ENCODE results near the gene LRCH3.
"Not testable (repeated sequence)": the region's sequence is repeated elsewhere in the genome, so short reads cannot be mapped to it uniquely, and the experiment has no call there.

Gene LRCH3

DNA sequence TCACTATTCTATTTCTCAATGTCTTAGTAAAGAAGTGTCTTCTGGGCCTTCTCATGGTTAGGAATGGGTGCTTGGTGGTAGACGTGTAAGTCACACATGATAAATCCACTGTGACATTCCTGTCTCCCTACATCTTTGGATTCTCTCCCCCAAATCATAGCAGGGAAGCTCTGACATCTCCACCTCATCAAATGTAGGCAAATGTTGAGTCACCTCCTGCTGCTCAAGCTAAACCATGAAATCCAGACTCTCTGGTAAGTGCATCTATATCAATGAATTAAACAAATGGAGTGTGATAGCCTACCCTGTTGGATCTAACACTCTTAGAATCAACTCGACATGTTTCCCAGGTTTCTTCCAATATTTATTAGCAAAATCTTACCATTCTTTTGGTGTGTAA, 116.1 kb downstream of the LRCH3 start:
- in situ Hi-C loops (cut with MboI; ENCODE audit: low sequenced_read_pairs, unreplicated experiment): no loop called here
- TF ChIP-seq, protein P1, sequence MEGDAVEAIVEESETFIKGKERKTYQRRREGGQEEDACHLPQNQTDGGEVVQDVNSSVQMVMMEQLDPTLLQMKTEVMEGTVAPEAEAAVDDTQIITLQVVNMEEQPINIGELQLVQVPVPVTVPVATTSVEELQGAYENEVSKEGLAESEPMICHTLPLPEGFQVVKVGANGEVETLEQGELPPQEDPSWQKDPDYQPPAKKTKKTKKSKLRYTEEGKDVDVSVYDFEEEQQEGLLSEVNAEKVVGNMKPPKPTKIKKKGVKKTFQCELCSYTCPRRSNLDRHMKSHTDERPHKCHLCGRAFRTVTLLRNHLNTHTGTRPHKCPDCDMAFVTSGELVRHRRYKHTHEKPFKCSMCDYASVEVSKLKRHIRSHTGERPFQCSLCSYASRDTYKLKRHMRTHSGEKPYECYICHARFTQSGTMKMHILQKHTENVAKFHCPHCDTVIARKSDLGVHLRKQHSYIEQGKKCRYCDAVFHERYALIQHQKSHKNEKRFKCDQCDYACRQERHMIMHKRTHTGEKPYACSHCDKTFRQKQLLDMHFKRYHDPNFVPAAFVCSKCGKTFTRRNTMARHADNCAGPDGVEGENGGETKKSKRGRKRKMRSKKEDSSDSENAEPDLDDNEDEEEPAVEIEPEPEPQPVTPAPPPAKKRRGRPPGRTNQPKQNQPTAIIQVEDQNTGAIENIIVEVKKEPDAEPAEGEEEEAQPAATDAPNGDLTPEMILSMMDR (IDR thresholded peaks at IDR 0.05; ENCODE audit: borderline replicate concordance, control extremely low read depth, extremely low read depth, insufficient read depth, missing control alignments): no peak
- DNase-seq (ENCODE audit: low spot score): no peak

DNA sequence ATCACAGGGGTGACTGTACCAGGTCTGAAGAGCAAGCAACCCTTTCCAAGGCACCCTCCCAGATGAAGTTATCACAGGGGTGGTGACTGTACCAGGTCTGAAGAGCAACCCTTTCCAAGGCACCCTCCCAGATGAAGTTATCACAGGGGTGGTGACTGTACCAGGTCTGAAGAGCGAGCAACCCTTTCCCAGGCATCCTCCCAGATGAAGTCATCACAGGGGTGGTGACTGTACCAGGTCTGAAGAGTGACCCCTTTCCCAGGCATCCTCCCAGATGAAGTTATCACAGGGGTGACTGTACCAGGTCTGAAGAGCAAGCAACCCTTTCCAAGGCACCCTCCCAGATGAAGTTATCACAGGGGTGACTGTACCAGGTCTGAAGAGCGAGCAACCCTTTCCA, 117.5 kb downstream of the LRCH3 start:
- in situ Hi-C loops (cut with MboI; ENCODE audit: low sequenced_read_pairs, unreplicated experiment); DNase-seq (ENCODE audit: low spot score): not testable (repeated sequence)

DNA sequence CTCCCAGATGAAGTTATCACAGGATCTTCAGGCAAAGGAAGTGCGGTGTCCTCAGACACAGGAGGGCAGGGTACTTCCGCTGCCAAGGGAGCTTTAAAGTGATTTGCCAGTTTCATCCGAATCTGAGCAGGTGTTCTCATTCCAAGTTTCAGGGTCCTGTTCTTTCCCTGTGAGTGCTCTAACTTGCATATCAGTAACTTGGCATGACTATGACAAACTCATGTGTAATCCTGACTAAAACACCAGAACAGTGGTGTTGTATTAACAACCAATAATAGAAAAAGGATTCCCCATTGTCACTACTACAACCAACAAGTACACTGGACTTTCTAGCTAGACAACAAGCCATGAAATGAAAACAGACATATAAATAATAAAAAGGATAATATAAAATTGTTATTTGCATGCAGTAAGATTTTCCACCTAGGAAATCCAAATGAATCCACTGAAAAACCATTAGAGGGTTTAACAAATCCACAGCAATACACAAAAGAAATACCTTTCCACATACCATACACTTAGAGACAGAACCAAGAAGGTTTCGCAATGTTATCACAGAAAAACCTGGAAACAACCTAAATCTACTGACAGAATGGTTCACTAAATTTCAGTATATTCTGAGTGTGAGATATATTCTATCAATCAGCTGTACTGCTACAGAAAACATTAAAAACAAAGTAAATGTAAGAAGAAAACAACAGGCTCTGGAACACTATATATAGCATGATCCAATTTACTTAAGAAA, 118.1 kb downstream of the LRCH3 start:
- TF ChIP-seq, protein P1 (IDR thresholded peaks at IDR 0.05; ENCODE audit: borderline replicate concordance, control extremely low read depth, extremely low read depth, insufficient read depth, missing control alignments): no peak
- in situ Hi-C loops (cut with MboI; ENCODE audit: low sequenced_read_pairs, unreplicated experiment): no loop called here
- DNase-seq (ENCODE audit: low spot score): no peak

DNA sequence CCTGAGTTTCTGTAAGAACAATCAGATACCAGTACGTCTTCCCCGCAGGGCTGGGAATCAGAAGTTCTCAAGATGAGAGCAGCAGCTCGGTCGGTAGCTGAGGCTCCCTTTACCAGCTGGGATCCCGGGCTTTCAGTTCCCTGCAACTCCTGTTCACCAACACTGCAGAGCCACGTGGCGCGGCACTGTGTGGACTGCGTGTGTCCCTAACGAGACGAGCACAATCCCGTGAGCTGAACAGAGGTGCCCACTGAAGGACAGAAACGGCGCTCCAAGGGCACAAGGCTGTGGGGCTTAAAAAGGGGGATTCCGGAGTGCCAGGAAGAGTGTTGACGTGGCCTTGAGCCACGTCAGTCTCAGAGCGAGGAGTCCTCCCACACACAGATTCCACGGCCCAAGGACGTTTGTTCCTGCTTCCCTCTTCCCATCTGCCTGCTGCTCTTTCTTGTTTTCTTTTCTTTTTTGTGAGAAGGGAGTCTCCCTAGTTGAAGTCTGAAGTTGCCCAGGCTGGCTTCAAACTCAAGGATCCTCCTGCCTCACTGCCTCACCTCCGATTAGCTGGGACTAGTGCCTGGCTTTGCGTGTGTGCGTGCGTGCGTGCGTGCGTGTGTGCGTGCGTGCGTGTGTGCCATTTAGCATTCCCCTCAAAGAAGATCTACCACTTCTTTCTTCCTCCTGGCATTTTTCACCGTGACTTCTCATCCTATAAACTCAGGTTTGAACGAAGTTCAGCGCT, 121.9 kb downstream of the LRCH3 start:
- TF ChIP-seq, protein P1 (IDR thresholded peaks at IDR 0.05; ENCODE audit: borderline replicate concordance, control extremely low read depth, extremely low read depth, insufficient read depth, missing control alignments): no peak
- in situ Hi-C loops (cut with MboI; ENCODE audit: low sequenced_read_pairs, unreplicated experiment): no loop called here
- DNase-seq (ENCODE audit: low spot score): no peak

DNA sequence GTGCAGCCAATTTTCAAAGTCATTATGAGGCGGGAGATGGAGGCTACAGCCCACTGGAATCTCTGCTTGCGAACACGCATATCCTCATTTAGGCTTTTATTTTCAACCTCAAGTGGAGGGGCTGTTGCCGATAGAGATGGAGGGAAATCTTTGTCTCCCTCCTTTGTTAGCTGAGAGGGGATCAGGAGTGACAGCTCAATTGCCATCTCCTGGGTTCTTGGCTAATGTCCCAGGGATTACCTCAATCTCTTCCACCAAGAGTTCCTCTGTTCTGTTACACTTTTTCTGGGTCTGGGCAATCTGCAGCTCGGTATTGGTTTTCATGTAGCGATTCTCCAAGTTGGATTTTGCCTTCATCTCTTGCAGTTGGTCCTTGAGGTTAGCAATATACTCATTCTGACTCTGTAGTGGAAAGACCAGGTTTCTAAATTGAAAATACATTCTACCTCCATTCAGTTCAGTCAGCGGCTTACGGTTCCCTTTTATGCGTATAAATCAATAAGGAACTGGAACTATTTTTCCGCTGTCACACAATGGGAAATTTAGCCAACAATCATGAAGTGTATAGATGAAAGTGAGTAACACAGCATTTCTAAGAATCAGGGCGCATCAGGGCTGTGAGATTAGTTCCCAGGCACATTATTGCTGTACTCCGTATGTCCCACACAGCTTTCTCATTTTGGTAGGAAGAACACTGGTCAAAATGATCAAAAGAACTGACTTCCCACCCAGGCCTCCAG, 122.8 kb downstream of the LRCH3 start:
- no peak for DNase-seq (ENCODE audit: low spot score)
- in situ Hi-C loops (cut with MboI; ENCODE audit: low sequenced_read_pairs, unreplicated experiment): no loop called here
- TF ChIP-seq, protein P1 (IDR thresholded peaks at IDR 0.05; ENCODE audit: borderline replicate concordance, control extremely low read depth, extremely low read depth, insufficient read depth, missing control alignments): no peak

DNA sequence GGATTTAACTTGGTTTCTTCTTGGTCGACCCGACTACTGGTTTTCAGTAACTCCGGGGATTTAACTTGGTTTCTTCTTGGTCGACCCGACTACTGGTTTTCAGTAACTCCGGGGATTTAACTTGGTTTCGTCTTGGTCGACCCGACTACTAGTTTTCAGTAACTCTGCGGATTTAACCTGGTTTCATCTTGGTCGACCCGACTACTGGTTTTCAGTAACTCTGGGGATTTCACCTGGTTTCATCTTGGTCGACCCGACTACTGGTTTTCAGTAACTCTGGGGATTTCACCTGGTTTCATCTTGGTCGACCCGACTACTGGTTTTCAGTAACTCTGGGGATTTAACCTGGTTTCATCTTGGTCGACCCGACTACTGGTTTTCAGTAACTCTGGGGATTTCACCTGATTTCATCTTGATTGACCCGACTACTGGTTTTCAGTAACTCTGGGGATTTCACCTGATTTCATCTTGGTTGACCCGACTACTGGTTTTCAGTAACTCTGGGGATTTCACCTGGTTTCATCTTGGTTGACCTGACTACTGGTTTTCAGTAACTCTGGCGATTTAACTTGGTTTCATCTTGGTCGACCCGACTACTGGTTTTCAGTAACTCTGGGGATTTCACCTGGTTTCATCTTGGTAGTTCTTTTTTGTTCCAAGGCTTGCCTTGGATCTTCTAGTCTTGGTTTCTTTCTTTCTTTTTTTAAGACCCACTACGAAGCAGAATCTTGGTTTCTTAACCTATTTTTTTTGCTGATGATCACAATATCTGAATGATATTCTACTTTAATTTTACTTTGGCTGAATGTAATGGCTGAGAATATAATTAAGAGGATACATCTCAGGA, 130.6 kb downstream of the LRCH3 start:
- in situ Hi-C loops (cut with MboI; ENCODE audit: low sequenced_read_pairs, unreplicated experiment); DNase-seq (ENCODE audit: low spot score): not testable (repeated sequence)

DNA sequence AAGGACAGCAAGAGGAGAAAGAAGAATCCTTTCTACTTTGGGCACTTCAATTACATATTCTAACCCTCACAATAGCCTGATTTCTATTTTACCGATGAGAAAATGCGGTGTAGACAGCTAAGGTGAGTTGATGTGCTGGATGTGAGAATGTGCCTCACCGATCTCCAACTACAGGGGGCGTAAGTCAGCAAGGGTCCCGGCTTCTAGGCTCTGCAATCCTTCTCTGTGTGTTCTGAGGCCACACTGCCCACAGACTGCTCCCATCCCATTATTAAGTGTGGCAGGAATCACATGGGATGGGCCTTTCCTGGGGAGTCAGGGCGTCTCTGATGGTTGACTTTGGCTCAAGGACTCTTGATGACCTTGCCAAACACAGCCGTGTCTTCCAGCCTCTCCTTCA, 135.4 kb downstream of the LRCH3 start:
- no peak for DNase-seq (ENCODE audit: low spot score)
- TF ChIP-seq, protein P1 (IDR thresholded peaks at IDR 0.05; ENCODE audit: borderline replicate concordance, control extremely low read depth, extremely low read depth, insufficient read depth, missing control alignments): no peak

DNA sequence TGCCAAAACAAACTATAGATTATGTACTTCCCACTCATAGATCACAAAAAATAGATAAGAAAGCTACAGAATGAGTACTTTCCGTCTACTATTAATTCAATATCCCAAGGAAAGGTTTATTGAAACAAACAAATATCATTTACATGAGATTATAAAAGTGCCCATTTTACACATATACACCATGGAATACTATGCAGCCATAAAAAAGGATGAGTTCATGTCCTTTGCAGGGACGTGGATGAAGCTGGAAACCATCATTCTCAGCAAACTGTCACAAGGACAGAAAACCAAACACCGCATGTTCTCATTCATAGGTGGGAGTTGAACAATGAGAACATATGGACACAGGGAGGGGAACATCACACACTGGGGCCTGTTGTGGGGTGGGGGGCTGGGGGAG, 136.5 kb downstream of the LRCH3 start:
- in situ Hi-C loops (cut with MboI; ENCODE audit: low sequenced_read_pairs, unreplicated experiment); DNase-seq (ENCODE audit: low spot score): not testable (repeated sequence)

More for the DNA sequence above, 135.4 kb downstream of the LRCH3 start:
- in situ Hi-C loops (cut with MboI; ENCODE audit: low sequenced_read_pairs, unreplicated experiment): no loop called here

All from GM13976 (cell line).